ENCODE data around the gene MAML2. TPM values are rescaled to one million over a fixed set of nuclear protein-coding genes. Genes with fewer than 3 reads are reported as not detected.

MAML2 gene
- total RNA-seq, 5 donors from 2014 or later (not counting 1 experiment from before 2014, with no cell fraction given) = 30.4 to 66.7 (median 35.1) TPM

GRCh38 chr11:96037405-96037949 is 305.5 kb downstream of the MAML2 start:
- Mint-ChIP-seq H3K4me1 (peaks cover 55 to 75% (median 59%) of the 10 kb centered on the region in 3 donors), H3K36me3 (peaks cover 25% of the 10 kb centered on the region), H3K27ac (no peak overlapping the region), H3K9me3 (no peaks in the 10 kb centered on the region), H3K27me3 (no peaks in the 10 kb centered on the region), H3K4me3 (no peak overlapping the region)
- no peak overlapping the region for H3K4me3 ChIP-seq (ENCODE audit: control insufficient read depth in 1 of 2, extremely low read depth in 1 of 2, low read length in 1 of 2)
- DNase-seq = no peak
- no peak overlapping the region for H3K27ac ChIP-seq (ENCODE audit: low read length)
- 90% methylated on average over 2 of the region's 4 CpGs for WGBS (ENCODE audit: insufficient coverage)
- H3K27me3 ChIP-seq (replicated peaks in 1 of 2; ENCODE audit: control insufficient read depth in 2 of 2, extremely low read depth in 1 of 2, insufficient read depth in 2 of 2, low read length in 1 of 2) = no peaks in the 10 kb centered on the region
- no peak for ATAC-seq (replicated peaks in 1 of 4)
- H3K9me3 ChIP-seq = no peaks in the 10 kb centered on the region
- ChIA-PET POLR2A (no interaction called here), CTCF (interaction anchor here in 1 of 2 donors (0.5 to 0.6 kb wide), 2 partner anchors 125 to 708 kb away, joined by 3 to 4 read pairs; no protein-coding TSS in a partner anchor)
- peaks cover 6 to 8% of the 10 kb centered on the region in 2 donors for H3K36me3 ChIP-seq (ENCODE audit: control insufficient read depth in 2 of 2, extremely low read depth in 1 of 2, insufficient read depth in 1 of 2, low read length in 1 of 2)
- H3K4me1 ChIP-seq (ENCODE audit: control insufficient read depth in 1 of 2, extremely low read depth in 1 of 2, insufficient read depth in 2 of 2, low read length in 2 of 2) = peaks cover 0 to 2% of the 10 kb centered on the region in 2 experiments

- Histone ChIP-seq H3K9me3 (no peaks in the 10 kb centered on the region), H3K27ac (ENCODE audit: low read length) (no peak overlapping the region), H3K4me3 (ENCODE audit: control insufficient read depth in 1 of 2, extremely low read depth in 1 of 2, low read length in 1 of 2) (no peak overlapping the region), H3K27me3 (replicated peaks in 1 of 2; ENCODE audit: control insufficient read depth in 2 of 2, extremely low read depth in 1 of 2, insufficient read depth in 2 of 2, low read length in 1 of 2) (no peaks in the 10 kb centered on the region), H3K36me3 (ENCODE audit: control insufficient read depth in 2 of 2, extremely low read depth in 1 of 2, insufficient read depth in 1 of 2, low read length in 1 of 2) (peaks cover 6 to 8% of the 10 kb centered on the region in 2 donors), H3K4me1 (ENCODE audit: control insufficient read depth in 1 of 2, extremely low read depth in 1 of 2, insufficient read depth in 2 of 2, low read length in 2 of 2) (peaks cover 0 to 2% of the 10 kb centered on the region in 2 experiments)
- DNase-seq (no peak), ATAC-seq (replicated peaks in 1 of 4) (no peak)
- ChIA-PET CTCF (interaction anchor here in 1 of 2 donors (0.6 kb wide), 1 partner anchor 708 kb away, joined by 4 read pairs; no protein-coding TSS in a partner anchor), POLR2A (no interaction called here)
- no peak overlapping the region for H3K4me3 Mint-ChIP-seq
- no peak overlapping the region for H3K27ac Mint-ChIP-seq
- no peaks in the 10 kb centered on the region for H3K9me3 Mint-ChIP-seq
- H3K36me3 Mint-ChIP-seq = peaks cover 22% of the 10 kb centered on the region
- 99% methylated on average over 5 of the region's 6 CpGs for WGBS (ENCODE audit: insufficient coverage)
- peaks cover 52 to 70% (median 56%) of the 10 kb centered on the region in 3 donors for H3K4me1 Mint-ChIP-seq
- no peaks in the 10 kb centered on the region for H3K27me3 Mint-ChIP-seq
Measured at GRCh38 chr11:96036863-96037262, 306.1 kb downstream of the MAML2 start.

GRCh38 chr11:96035740-96036078 is 307.3 kb downstream of the MAML2 start:
- no CpG with 5 or more reads among the region's 3 CpGs for WGBS (ENCODE audit: insufficient coverage)
- CTCF ChIA-PET = interaction anchor here in 1 of 2 donors (2.1 kb wide), 1 partner anchor 308 kb away, joined by 5 read pairs; the partner anchor contains the start of gene MAML2

GRCh38 chr11:96035031-96035739 is 307.8 kb downstream of the MAML2 start:
- peaks cover 0 to 3% of the 10 kb centered on the region in 2 experiments for H3K4me1 ChIP-seq (ENCODE audit: control insufficient read depth in 1 of 2, extremely low read depth in 1 of 2, insufficient read depth in 2 of 2, low read length in 2 of 2)
- no peaks in the 10 kb centered on the region for H3K9me3 Mint-ChIP-seq
- H3K27ac Mint-ChIP-seq = peak overlapping the region; percentile 33 to 66
- no peak overlapping the region for H3K4me3 ChIP-seq (ENCODE audit: control insufficient read depth in 1 of 2, extremely low read depth in 1 of 2, low read length in 1 of 2)
- H3K27ac ChIP-seq (ENCODE audit: low read length) = no peak overlapping the region
- H3K27me3 Mint-ChIP-seq = no peaks in the 10 kb centered on the region
- no peaks in the 10 kb centered on the region for H3K27me3 ChIP-seq (replicated peaks in 1 of 2; ENCODE audit: control insufficient read depth in 2 of 2, extremely low read depth in 1 of 2, insufficient read depth in 2 of 2, low read length in 1 of 2)
- H3K36me3 Mint-ChIP-seq = peaks cover 18% of the 10 kb centered on the region
- no peak for ATAC-seq (replicated peaks in 1 of 4)
- POLR2A ChIA-PET = interaction anchor here (0.6 to 0.7 kb wide), 3 partner anchors 49 to 665 kb away, joined by 3 to 4 read pairs (median 4); no protein-coding TSS in a partner anchor
- H3K36me3 ChIP-seq (ENCODE audit: control insufficient read depth in 2 of 2, extremely low read depth in 1 of 2, insufficient read depth in 1 of 2, low read length in 1 of 2) = peaks cover 2 to 6% of the 10 kb centered on the region in 2 donors
- no peaks in the 10 kb centered on the region for H3K9me3 ChIP-seq
- WGBS (ENCODE audit: insufficient coverage) = 90% methylated on average over 3 of the region's 5 CpGs
- H3K4me1 Mint-ChIP-seq = peaks cover 54 to 68% (median 54%) of the 10 kb centered on the region in 3 donors
- CTCF ChIA-PET = interaction anchor here (0.6 to 2.1 kb wide), 4 partner anchors 308 to 955 kb away, joined by 3 to 13 read pairs (median 5); partner anchors contain the start of genes CCDC82 (in 1 of the 2) and MAML2 (in 1 of the 2)
- no peak overlapping the region for H3K4me3 Mint-ChIP-seq
- DNase-seq = no peak

More at GRCh38 chr11:96035740-96036078, 307.3 kb downstream of the MAML2 start:
- no peaks in the 10 kb centered on the region for H3K27me3 Mint-ChIP-seq
- POLR2A ChIA-PET = no interaction called here
- H3K9me3 Mint-ChIP-seq = no peaks in the 10 kb centered on the region
- no peak overlapping the region for H3K27ac ChIP-seq (ENCODE audit: low read length)
- H3K4me3 ChIP-seq (ENCODE audit: control insufficient read depth in 1 of 2, extremely low read depth in 1 of 2, low read length in 1 of 2) = no peak overlapping the region
- no peaks in the 10 kb centered on the region for H3K27me3 ChIP-seq (replicated peaks in 1 of 2; ENCODE audit: control insufficient read depth in 2 of 2, extremely low read depth in 1 of 2, insufficient read depth in 2 of 2, low read length in 1 of 2)
- H3K36me3 ChIP-seq (ENCODE audit: control insufficient read depth in 2 of 2, extremely low read depth in 1 of 2, insufficient read depth in 1 of 2, low read length in 1 of 2) = peaks cover 2 to 6% of the 10 kb centered on the region in 2 donors
- H3K9me3 ChIP-seq = no peaks in the 10 kb centered on the region
- H3K4me3 Mint-ChIP-seq = no peak overlapping the region
- no peak for ATAC-seq (replicated peaks in 1 of 4)
- H3K27ac Mint-ChIP-seq = peak overlapping the region; percentile 60 to 66
- H3K36me3 Mint-ChIP-seq = peaks cover 18% of the 10 kb centered on the region
- no peak for DNase-seq
- peaks cover 53 to 66% (median 54%) of the 10 kb centered on the region in 3 donors for H3K4me1 Mint-ChIP-seq
- peaks cover 0 to 2% of the 10 kb centered on the region in 2 experiments for H3K4me1 ChIP-seq (ENCODE audit: control insufficient read depth in 1 of 2, extremely low read depth in 1 of 2, insufficient read depth in 2 of 2, low read length in 2 of 2)

GRCh38 chr11:96033599-96033998 is 309.4 kb downstream of the MAML2 start:
- Mint-ChIP-seq H3K27me3 (no peaks in the 10 kb centered on the region), H3K9me3 (no peaks in the 10 kb centered on the region), H3K27ac (peak overlapping the region; percentile 19 to 56), H3K4me3 (no peak overlapping the region), H3K36me3 (peaks cover 18% of the 10 kb centered on the region), H3K4me1 (peaks cover 60 to 61% (median 61%) of the 10 kb centered on the region in 3 donors)
- no peaks in the 10 kb centered on the region for H3K27me3 ChIP-seq (replicated peaks in 1 of 2; ENCODE audit: control insufficient read depth in 2 of 2, extremely low read depth in 1 of 2, insufficient read depth in 2 of 2, low read length in 1 of 2)
- ATAC-seq (replicated peaks in 1 of 4) = no peak
- peaks cover 0 to 6% of the 10 kb centered on the region in 2 donors for H3K36me3 ChIP-seq (ENCODE audit: control insufficient read depth in 2 of 2, extremely low read depth in 1 of 2, insufficient read depth in 1 of 2, low read length in 1 of 2)
- H3K9me3 ChIP-seq = no peaks in the 10 kb centered on the region
- POLR2A ChIA-PET = no interaction called here
- H3K27ac ChIP-seq (ENCODE audit: low read length) = no peak overlapping the region
- DNase-seq = no peak
- peaks cover 0 to 4% of the 10 kb centered on the region in 2 experiments for H3K4me1 ChIP-seq (ENCODE audit: control insufficient read depth in 1 of 2, extremely low read depth in 1 of 2, insufficient read depth in 2 of 2, low read length in 2 of 2)
- CTCF ChIA-PET = interaction anchor here in 1 of 2 donors (1.0 to 2.1 kb wide), 3 partner anchors 23 to 430 kb away, joined by 3 to 5 read pairs (median 5); partner anchors contain the start of gene MAML2
- no peak overlapping the region for H3K4me3 ChIP-seq (ENCODE audit: control insufficient read depth in 1 of 2, extremely low read depth in 1 of 2, low read length in 1 of 2)
- WGBS (ENCODE audit: insufficient coverage) = 89% methylated on average over 3 of the region's 4 CpGs

- Mint-ChIP-seq H3K27me3 (no peaks in the 10 kb centered on the region), H3K4me3 (no peak overlapping the region), H3K4me1 (peaks cover 61 to 62% (median 61%) of the 10 kb centered on the region in 3 donors), H3K36me3 (peaks cover 20% of the 10 kb centered on the region), H3K27ac (peak overlapping the region; percentile 4 to 56), H3K9me3 (no peaks in the 10 kb centered on the region)
- no peaks in the 10 kb centered on the region for H3K9me3 ChIP-seq
- no peak for DNase-seq
- peaks cover 0 to 4% of the 10 kb centered on the region in 2 experiments for H3K4me1 ChIP-seq (ENCODE audit: control insufficient read depth in 1 of 2, extremely low read depth in 1 of 2, insufficient read depth in 2 of 2, low read length in 2 of 2)
- H3K4me3 ChIP-seq (ENCODE audit: control insufficient read depth in 1 of 2, extremely low read depth in 1 of 2, low read length in 1 of 2) = no peak overlapping the region
- no peaks in the 10 kb centered on the region for H3K27me3 ChIP-seq (replicated peaks in 1 of 2; ENCODE audit: control insufficient read depth in 2 of 2, extremely low read depth in 1 of 2, insufficient read depth in 2 of 2, low read length in 1 of 2)
- H3K36me3 ChIP-seq (ENCODE audit: control insufficient read depth in 2 of 2, extremely low read depth in 1 of 2, insufficient read depth in 1 of 2, low read length in 1 of 2) = peaks cover 0 to 6% of the 10 kb centered on the region in 2 donors
- no peak for ATAC-seq (replicated peaks in 1 of 4)
- no peak overlapping the region for H3K27ac ChIP-seq (ENCODE audit: low read length)
- POLR2A ChIA-PET = no interaction called here
- CTCF ChIA-PET = interaction anchor here in 1 of 2 donors (0.6 kb wide), 1 partner anchor 336 kb away, joined by 3 read pairs; no protein-coding TSS in a partner anchor
Measured at GRCh38 chr11:96033095-96033494, 309.9 kb downstream of the MAML2 start.
